ENCODE results near the gene ANKHD1.
A peak's percentile ranks its signal among the peaks of the same experiment; 100 is the strongest.
"Not testable (repeated sequence)": the region's sequence is repeated elsewhere in the genome, so short reads cannot be mapped to it uniquely, and the experiment has no call there.

Gene ANKHD1

GRCh38 chr5:140381351-140381750, 20.3 kb upstream of the ANKHD1 start:
- no peak for DNase-seq

GRCh38 chr5:140381972-140382371, 19.7 kb upstream of the ANKHD1 start:
- DNase-seq = no peak

GRCh38 chr5:140382866-140383265, 18.8 kb upstream of the ANKHD1 start:
- DNase-seq = no peak

GRCh38 chr5:140383300-140383699, 18.3 kb upstream of the ANKHD1 start:
- DNase-seq = no peak

GRCh38 chr5:140388052-140388451, 13.6 kb upstream of the ANKHD1 start:
- no peak for DNase-seq

GRCh38 chr5:140391312-140391711, 10.3 kb upstream of the ANKHD1 start:
- DNase-seq = no peak

GRCh38 chr5:140391732-140392131, 9.9 kb upstream of the ANKHD1 start:
- no peak for DNase-seq

GRCh38 chr5:140393738-140394137, 7.9 kb upstream of the ANKHD1 start:
- no peak for DNase-seq

GRCh38 chr5:140398379-140398811, 3.2 kb upstream of the ANKHD1 start:
- no peak for DNase-seq

- DNase-seq = no peak
Measured at GRCh38 chr5:140399979-140400729, 1.5 kb upstream of the ANKHD1 start.

GRCh38 chr5:140400730-140401361, 787 bp upstream of the ANKHD1 start:
- DNase-seq = peak; percentile 96

GRCh38 chr5:140402258-140403074, 833 bp downstream of the ANKHD1 start:
- DNase-seq = peak; percentile 10

GRCh38 chr5:140403613-140404012, 2.0 kb downstream of the ANKHD1 start:
- no peak for DNase-seq

GRCh38 chr5:140408750-140409241, 7.2 kb downstream of the ANKHD1 start:
- no peak for DNase-seq

GRCh38 chr5:140413230-140413629, 11.6 kb downstream of the ANKHD1 start:
- no peak for DNase-seq

GRCh38 chr5:140417235-140417634, 15.6 kb downstream of the ANKHD1 start:
- DNase-seq = no peak

- DNase-seq = no peak
Measured at GRCh38 chr5:140418862-140419520, 17.4 kb downstream of the ANKHD1 start.

- no peak for DNase-seq
Measured at GRCh38 chr5:140420226-140420570, 18.6 kb downstream of the ANKHD1 start.

- no peak for DNase-seq
Measured at GRCh38 chr5:140420665-140421361, 19.2 kb downstream of the ANKHD1 start.

GRCh38 chr5:140421375-140421774, 19.7 kb downstream of the ANKHD1 start:
- DNase-seq = not testable (repeated sequence)

GRCh38 chr5:140423609-140424008, 22.0 kb downstream of the ANKHD1 start:
- no peak for DNase-seq

GRCh38 chr5:140424135-140424534, 22.5 kb downstream of the ANKHD1 start:
- DNase-seq = no peak

All from NCI-H748 treated with DMSO at 0.1 percent for 48 hours (cell line).